ENCODE data around the gene MRPL36.
"Not testable (repeated sequence)": the region's sequence is repeated elsewhere in the genome, so short reads cannot be mapped to it uniquely, and the experiment has no call there.

The MRPL36 gene

DNA sequence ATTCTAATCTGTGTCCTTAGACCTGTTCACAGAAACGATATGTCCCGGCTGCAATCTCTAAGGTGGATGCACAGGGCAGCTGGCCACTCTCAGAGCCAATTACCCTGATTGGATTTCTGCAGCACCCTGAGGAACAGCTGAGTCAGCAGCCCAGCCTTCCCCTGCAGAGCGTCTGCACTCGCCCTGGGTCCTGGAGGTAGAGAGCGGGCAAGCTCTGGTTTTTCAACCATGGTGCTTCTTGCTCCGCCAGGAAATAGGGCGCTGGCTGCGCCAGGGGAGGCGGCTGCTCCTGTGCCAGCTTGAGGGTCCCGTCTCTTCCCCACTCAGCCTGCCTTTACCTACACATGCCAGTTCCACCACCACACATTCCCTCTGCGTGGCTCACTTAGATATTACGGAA is 20.7 kb upstream of the MRPL36 start:
- Histone ChIP-seq H3K9ac (ENCODE audit: insufficient read length) (no peak overlapping the region), H3K4me3 (no peak overlapping the region), H3K36me3 (ENCODE audit: insufficient read depth, low read length) (peaks cover 45% of the 10 kb centered on the region; the same call in 1 of the 2 replicates), H3K9me3 (ENCODE audit: low read depth, low read length) (no peaks in the 10 kb centered on the region), H3K27ac (no peak overlapping the region)
- no peak for DNase-seq (ENCODE audit: low read depth, low spot score)
- TF ChIP-seq POLR2AphosphoS5 (IDR thresholded peaks at IDR 0.05; ENCODE audit: borderline replicate concordance, low read depth, low read length) (no peak), FOXP2 (optimal IDR thresholded peaks at IDR 0.05; ENCODE audit: control extremely low read depth, extremely low read length, insufficient read depth) (no peak), EZH2 (IDR thresholded peaks at IDR 0.05) (no peak)

DNA sequence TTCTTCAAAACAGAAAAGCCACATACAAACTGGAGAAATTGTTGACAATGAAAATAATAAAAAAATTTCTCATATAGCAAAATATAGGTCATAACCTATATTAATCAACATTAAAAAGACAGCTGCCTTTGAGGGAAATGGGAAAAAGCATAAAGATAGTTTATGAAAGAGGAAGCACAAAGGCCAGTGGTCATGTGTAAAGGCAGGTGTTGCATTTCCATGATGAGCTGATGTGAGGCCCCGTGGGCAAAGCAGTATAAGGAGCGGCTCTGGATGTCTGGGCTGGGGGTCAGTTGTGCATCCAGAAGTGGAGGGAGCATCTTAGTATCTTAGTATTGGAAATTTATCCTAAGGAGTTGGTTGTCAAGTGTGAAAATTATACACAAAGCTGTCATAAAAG is 19.8 kb upstream of the MRPL36 start:
- Histone ChIP-seq H3K27ac (no peak overlapping the region), H3K9ac (ENCODE audit: insufficient read length) (no peak overlapping the region), H3K36me3 (ENCODE audit: insufficient read depth, low read length) (peaks cover 55% of the 10 kb centered on the region; the same call in 1 of the 2 replicates), H3K4me3 (no peak overlapping the region), H3K9me3 (ENCODE audit: low read depth, low read length) (no peaks in the 10 kb centered on the region)
- DNase-seq (ENCODE audit: low read depth, low spot score) = no peak
- TF ChIP-seq POLR2AphosphoS5 (IDR thresholded peaks at IDR 0.05; ENCODE audit: borderline replicate concordance, low read depth, low read length) = no peak
- TF ChIP-seq FOXP2 (optimal IDR thresholded peaks at IDR 0.05; ENCODE audit: control extremely low read depth, extremely low read length, insufficient read depth) = no peak
- no peak for TF ChIP-seq EZH2 (IDR thresholded peaks at IDR 0.05)

- Histone ChIP-seq H3K27ac (no peak overlapping the region), H3K9me3 (ENCODE audit: low read depth, low read length) (no peaks in the 10 kb centered on the region), H3K9ac (ENCODE audit: insufficient read length) (no peak overlapping the region), H3K4me3 (no peak overlapping the region), H3K36me3 (ENCODE audit: insufficient read depth, low read length) (peaks cover 61% of the 10 kb centered on the region)
- TF ChIP-seq POLR2AphosphoS5 (IDR thresholded peaks at IDR 0.05; ENCODE audit: borderline replicate concordance, low read depth, low read length) (no peak), FOXP2 (optimal IDR thresholded peaks at IDR 0.05; ENCODE audit: control extremely low read depth, extremely low read length, insufficient read depth) (no peak), EZH2 (IDR thresholded peaks at IDR 0.05) (no peak)
- no peak for DNase-seq (ENCODE audit: low read depth, low spot score)
Observed at GRCh38 chr5:1818784-1819183, 19.1 kb upstream of the MRPL36 start.

- Histone ChIP-seq H3K27ac (no peak overlapping the region), H3K4me3 (no peak overlapping the region), H3K36me3 (ENCODE audit: insufficient read depth, low read length) (peaks cover 67% of the 10 kb centered on the region), H3K9ac (ENCODE audit: insufficient read length) (no peak overlapping the region), H3K9me3 (ENCODE audit: low read depth, low read length) (no peaks in the 10 kb centered on the region)
- no peak for DNase-seq (ENCODE audit: low read depth, low spot score)
- no peak for TF ChIP-seq POLR2AphosphoS5 (IDR thresholded peaks at IDR 0.05; ENCODE audit: borderline replicate concordance, low read depth, low read length)
- no peak for TF ChIP-seq EZH2 (IDR thresholded peaks at IDR 0.05)
- no peak for TF ChIP-seq FOXP2 (optimal IDR thresholded peaks at IDR 0.05; ENCODE audit: control extremely low read depth, extremely low read length, insufficient read depth)
Observed at GRCh38 chr5:1817261-1818043, 17.8 kb upstream of the MRPL36 start.

GRCh38 chr5:1816495-1817089 is 17.0 kb upstream of the MRPL36 start:
- not testable (repeated sequence) for H3K27ac ChIP-seq; DNase-seq (ENCODE audit: low read depth, low spot score); H3K9ac ChIP-seq (ENCODE audit: insufficient read length); H3K4me3 ChIP-seq; H3K9me3 ChIP-seq (ENCODE audit: low read depth, low read length)
- peaks cover 73% of the 10 kb centered on the region for H3K36me3 ChIP-seq (ENCODE audit: insufficient read depth, low read length)

- TF ChIP-seq POLR2AphosphoS5 (IDR thresholded peaks at IDR 0.05; ENCODE audit: borderline replicate concordance, low read depth, low read length) (no peak), FOXP2 (optimal IDR thresholded peaks at IDR 0.05; ENCODE audit: control extremely low read depth, extremely low read length, insufficient read depth) (no peak), EZH2 (IDR thresholded peaks at IDR 0.05) (no peak)
- Histone ChIP-seq H3K4me3 (no peak overlapping the region), H3K9ac (ENCODE audit: insufficient read length) (no peak overlapping the region), H3K27ac (no peak overlapping the region), H3K36me3 (ENCODE audit: insufficient read depth, low read length) (peaks cover 74% of the 10 kb centered on the region), H3K9me3 (ENCODE audit: low read depth, low read length) (no peaks in the 10 kb centered on the region)
- DNase-seq (ENCODE audit: low read depth, low spot score) = no peak
Observed at GRCh38 chr5:1815881-1816292, 16.2 kb upstream of the MRPL36 start.

GRCh38 chr5:1815071-1815786 is 15.6 kb upstream of the MRPL36 start:
- H3K36me3 ChIP-seq (ENCODE audit: insufficient read depth, low read length) = peaks cover 75% of the 10 kb centered on the region
- TF ChIP-seq POLR2AphosphoS5 (IDR thresholded peaks at IDR 0.05; ENCODE audit: borderline replicate concordance, low read depth, low read length) (no peak), FOXP2 (optimal IDR thresholded peaks at IDR 0.05; ENCODE audit: control extremely low read depth, extremely low read length, insufficient read depth) (no peak), EZH2 (IDR thresholded peaks at IDR 0.05) (no peak)
- H3K27ac ChIP-seq = no peak overlapping the region
- no peak overlapping the region for H3K9ac ChIP-seq (ENCODE audit: insufficient read length)
- H3K4me3 ChIP-seq = no peak overlapping the region
- no peak for DNase-seq (ENCODE audit: low read depth, low spot score)
- no peaks in the 10 kb centered on the region for H3K9me3 ChIP-seq (ENCODE audit: low read depth, low read length)

- Histone ChIP-seq H3K9me3 (ENCODE audit: low read depth, low read length) (no peaks in the 10 kb centered on the region), H3K9ac (ENCODE audit: insufficient read length) (no peak overlapping the region), H3K27ac (no peak overlapping the region), H3K4me3 (no peak overlapping the region), H3K36me3 (ENCODE audit: insufficient read depth, low read length) (peaks cover 76% of the 10 kb centered on the region)
- no peak for DNase-seq (ENCODE audit: low read depth, low spot score)
- TF ChIP-seq POLR2AphosphoS5 (IDR thresholded peaks at IDR 0.05; ENCODE audit: borderline replicate concordance, low read depth, low read length) (no peak), FOXP2 (optimal IDR thresholded peaks at IDR 0.05; ENCODE audit: control extremely low read depth, extremely low read length, insufficient read depth) (no peak), EZH2 (IDR thresholded peaks at IDR 0.05) (no peak)
Observed at GRCh38 chr5:1814183-1815020, 14.8 kb upstream of the MRPL36 start.

Measured in SK-N-MC (cell line).